Tibial artery (tissue), 4 donors: ENCODE data around the gene PPARA.

Source experiments
- DNase-seq, 2 donors: peaks; one replicate each; pipeline ENCODE4 v3.0.0-alpha.2; 2019
- H3K27ac ChIP-seq, 2 donors: fragments of 200-600 bp; sonication (generic) in 1 of 2; 1 replicate in 1 of 2; 2 replicates in 1 of 2; pipeline ENCODE4 v1.5.1; 2018 to 2019; ENCODE audit warnings: mild to moderate bottlenecking in 1 of 2
- H3K27me3 ChIP-seq, 2 donors: fragments of 200-600 bp; sonication (generic) in 1 of 2; one replicate each; pipeline versions ENCODE4 v1.5.1 to v1.6.0; 2016 to 2019
- H3K36me3 ChIP-seq, 3 donors: fragments of 200-600 bp; sonication (generic) in 2 of 3; one replicate each; pipeline ENCODE4 v1.5.1; 2016 to 2019; ENCODE audit warnings: mild to moderate bottlenecking in 2 of 3
- H3K4me1 ChIP-seq, 4 donors: fragments of 200-600 bp; sonication (generic) in 2 of 4; 1 replicate in 3 of 4; 2 replicates in 1 of 4; pipeline ENCODE4 v1.5.1; 2016 to 2019
- H3K4me3 ChIP-seq, 2 donors: fragments of 200-600 bp; sonication (generic) in 1 of 2; 1 replicate in 1 of 2; 2 replicates in 1 of 2; pipeline ENCODE4 v1.5.1; 2018 to 2019; ENCODE audit warnings: mild to moderate bottlenecking in 2 of 2
- H3K9me3 ChIP-seq, 3 donors: fragments of 200-600 bp; sonication (generic) in 1 of 3; one replicate each; pipeline ENCODE4 v1.5.1; 2016 to 2019
- CTCF ChIP-seq, 2 experiments: fragments of 200-600 bp in 1 of 2; fragments of 450-650 bp in 1 of 2; IDR thresholded peaks; one replicate each; pipeline ENCODE4 v1.5.1; 2017 to 2019; ENCODE audit warnings: antibody characterized with exemption in 2 of 2, mild to moderate bottlenecking in 1 of 2, moderate library complexity in 1 of 2
- intact Hi-C: fragments of 100-400 bp; cut with DNase I; formaldehyde crosslinking; loops from one replicate; pipeline ENCODE4 v1.15.0; 2023; ENCODE audit warnings: low total_unique reads

The PPARA gene

GRCh38 chr22:46125816-46126765 lies 24.2 kb upstream of the PPARA start:
- intact Hi-C loops = loop anchor here (10.0 kb wide), 2 partner anchors 129 to 419 kb away; partner anchors contain the start of gene CDPF1
- TF ChIP-seq CTCF (IDR thresholded peaks at IDR 0.05) = no peak
- H3K27ac ChIP-seq = no peak overlapping the region
- peaks cover 0 to 9% (median 4%) of the 10 kb centered on the region in 4 donors for H3K4me1 ChIP-seq
- no peaks in the 10 kb centered on the region for H3K36me3 ChIP-seq
- no peak for DNase-seq
- no peaks in the 10 kb centered on the region for H3K9me3 ChIP-seq
- no peaks in the 10 kb centered on the region for H3K27me3 ChIP-seq
- H3K4me3 ChIP-seq = no peak overlapping the region

- intact Hi-C loops = loop anchor here (10.0 kb wide), 2 partner anchors 128 to 418 kb away; partner anchors contain the start of gene CDPF1
- no peak for DNase-seq
- H3K4me1 ChIP-seq = peaks cover 0 to 9% (median 4%) of the 10 kb centered on the region in 4 donors
These were observed 23.4 kb upstream of the PPARA start for GRCh38 chr22:46126853-46127385.

GRCh38 chr22:46127556-46127955 lies 22.8 kb upstream of the PPARA start:
- no peaks in the 10 kb centered on the region for H3K27me3 ChIP-seq

More at GRCh38 chr22:46126853-46127385, 23.4 kb upstream of the PPARA start:
- Histone ChIP-seq H3K4me3 (no peak overlapping the region), H3K27ac (no peak overlapping the region), H3K36me3 (no peaks in the 10 kb centered on the region), H3K9me3 (no peaks in the 10 kb centered on the region), H3K27me3 (no peaks in the 10 kb centered on the region)
- TF ChIP-seq CTCF (IDR thresholded peaks at IDR 0.05) = no peak

GRCh38 chr22:46128606-46129005 lies 21.7 kb upstream of the PPARA start:
- TF ChIP-seq CTCF (IDR thresholded peaks at IDR 0.05) = no peak
- Histone ChIP-seq H3K9me3 (no peaks in the 10 kb centered on the region), H3K27me3 (no peaks in the 10 kb centered on the region), H3K4me1 (no peaks in the 10 kb centered on the region), H3K36me3 (no peaks in the 10 kb centered on the region), H3K27ac (no peak overlapping the region), H3K4me3 (no peak overlapping the region)
- intact Hi-C loops = loop anchor here (10.0 kb wide), 2 partner anchors 126 to 416 kb away; partner anchors contain the start of gene CDPF1
- no peak for DNase-seq

More at GRCh38 chr22:46127556-46127955, 22.8 kb upstream of the PPARA start:
- intact Hi-C loops = loop anchor here (10.0 kb wide), 2 partner anchors 127 to 417 kb away; partner anchors contain the start of gene CDPF1
- no peaks in the 10 kb centered on the region for H3K36me3 ChIP-seq
- no peaks in the 10 kb centered on the region for H3K9me3 ChIP-seq
- no peak for TF ChIP-seq CTCF (IDR thresholded peaks at IDR 0.05)
- no peak overlapping the region for H3K4me3 ChIP-seq
- no peak for DNase-seq
- H3K27ac ChIP-seq = no peak overlapping the region
- H3K4me1 ChIP-seq = peaks cover 0 to 3% (median 1%) of the 10 kb centered on the region in 4 donors

- no peak for TF ChIP-seq CTCF (IDR thresholded peaks at IDR 0.05)
- H3K9me3 ChIP-seq = no peaks in the 10 kb centered on the region
- H3K27ac ChIP-seq = no peak overlapping the region
- no peak for DNase-seq
- no peaks in the 10 kb centered on the region for H3K36me3 ChIP-seq
- intact Hi-C loops = loop anchor here (10.0 kb wide), 2 partner anchors 125 to 415 kb away; partner anchors contain the start of gene CDPF1
- H3K4me3 ChIP-seq = no peak overlapping the region
- no peaks in the 10 kb centered on the region for H3K4me1 ChIP-seq
- no peaks in the 10 kb centered on the region for H3K27me3 ChIP-seq
These were observed 20.8 kb upstream of the PPARA start for GRCh38 chr22:46129390-46130041.
